ENCODE measurements around the gene SLIT3. TPM values are rescaled to one million over a fixed set of nuclear protein-coding genes. Genes with fewer than 3 reads are reported as not detected.

The SLIT3 gene
- total RNA-seq, 1 experiment from 2014 or later: 0.92 TPM

DNA sequence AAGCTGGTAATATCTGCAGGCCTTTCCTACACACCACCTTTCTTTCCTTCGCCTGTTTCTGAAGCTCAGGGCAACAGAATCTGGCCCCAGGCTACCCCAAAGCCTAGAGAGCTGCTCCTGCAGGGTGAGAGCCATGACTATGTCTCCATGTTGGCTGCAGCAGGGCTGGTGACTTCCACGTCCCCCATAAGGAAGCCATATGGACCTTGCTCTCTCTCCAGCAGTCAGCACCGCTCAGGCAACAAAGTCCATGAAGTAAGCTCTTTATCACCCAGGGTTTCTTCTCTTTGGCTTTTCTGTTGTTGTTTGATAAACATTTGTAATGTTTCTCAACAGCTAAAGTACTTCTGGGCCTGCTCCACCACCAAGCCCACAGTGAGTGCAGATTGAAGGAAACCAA is 125.2 kb downstream of the SLIT3 start:
- Histone ChIP-seq H3K9ac (ENCODE audit: extremely low read depth, insufficient read length, low read length) (no peak overlapping the region), H4K20me1 (ENCODE audit: control insufficient read depth, insufficient read depth, insufficient read length) (no peaks in the 10 kb centered on the region), H3K79me1 (ENCODE audit: insufficient read depth, low read depth, low read length, poor library complexity, severe bottlenecking) (no peaks in the 10 kb centered on the region), H3K18ac (ENCODE audit: insufficient read length, low read depth, low read length) (no peak overlapping the region), H4K91ac (ENCODE audit: insufficient read length, low read depth, low read length) (no peak overlapping the region), H2BK20ac (ENCODE audit: low read depth, low read length, poor library complexity, severe bottlenecking) (no peak overlapping the region), H3K23ac (ENCODE audit: insufficient read length, low read depth, low read length) (no peak overlapping the region), H3K79me2 (ENCODE audit: insufficient read depth, low read length) (no peaks in the 10 kb centered on the region), H2BK12ac (ENCODE audit: insufficient read length, low read depth, low read length) (no peak overlapping the region), H4K8ac (replicated peaks; ENCODE audit: insufficient read length, low read depth, low read length) (no peak overlapping the region), H4K5ac (ENCODE audit: insufficient read length, low read depth, low read length) (no peak overlapping the region), H2BK120ac (ENCODE audit: low read depth, low read length, poor library complexity, severe bottlenecking) (no peak overlapping the region), H2BK5ac (ENCODE audit: insufficient read length, low read length) (no peak overlapping the region), H3T11ph (ENCODE audit: low read length) (no peak overlapping the region), H2BK15ac (ENCODE audit: low read depth, low read length) (no peak overlapping the region), H2AFZ (ENCODE audit: low read length) (no peak overlapping the region), H3K27me3 (ENCODE audit: insufficient read depth, low read length) (no peaks in the 10 kb centered on the region), H3K23me2 (ENCODE audit: insufficient read length, low read depth, low read length, poor library complexity, severe bottlenecking) (no peaks in the 10 kb centered on the region), H3K4me2 (ENCODE audit: insufficient read depth, insufficient read length, low read length) (no peak overlapping the region), H3K56ac (ENCODE audit: insufficient read length, low read depth, low read length) (no peak overlapping the region), H3K14ac (ENCODE audit: insufficient read depth, low read length) (no peak overlapping the region), H3K27ac (ENCODE audit: insufficient read length, low read depth, low read length) (no peak overlapping the region), H2AK5ac (ENCODE audit: insufficient read length, low read length) (no peak overlapping the region), H3K4me1 (ENCODE audit: insufficient read depth, low read length) (peaks cover 5% of the 10 kb centered on the region; the same call in 1 of the 2 replicates), H3K4ac (ENCODE audit: low read depth, low read length) (no peak overlapping the region), H3K9me3 (ENCODE audit: control insufficient read depth, low read depth, low read length) (no peaks in the 10 kb centered on the region)
- no peaks in the 10 kb centered on the region for H3K36me3 Mint-ChIP-seq (ENCODE audit: insufficient read depth in 1 of 3, low read depth in 3 of 3)
- WGBS (ENCODE audit: extremely low coverage, insufficient read length, low lambda C conversion rate): no CpG with 5 or more reads among the region's 3 CpGs
- TF ChIP-seq, protein P1, sequence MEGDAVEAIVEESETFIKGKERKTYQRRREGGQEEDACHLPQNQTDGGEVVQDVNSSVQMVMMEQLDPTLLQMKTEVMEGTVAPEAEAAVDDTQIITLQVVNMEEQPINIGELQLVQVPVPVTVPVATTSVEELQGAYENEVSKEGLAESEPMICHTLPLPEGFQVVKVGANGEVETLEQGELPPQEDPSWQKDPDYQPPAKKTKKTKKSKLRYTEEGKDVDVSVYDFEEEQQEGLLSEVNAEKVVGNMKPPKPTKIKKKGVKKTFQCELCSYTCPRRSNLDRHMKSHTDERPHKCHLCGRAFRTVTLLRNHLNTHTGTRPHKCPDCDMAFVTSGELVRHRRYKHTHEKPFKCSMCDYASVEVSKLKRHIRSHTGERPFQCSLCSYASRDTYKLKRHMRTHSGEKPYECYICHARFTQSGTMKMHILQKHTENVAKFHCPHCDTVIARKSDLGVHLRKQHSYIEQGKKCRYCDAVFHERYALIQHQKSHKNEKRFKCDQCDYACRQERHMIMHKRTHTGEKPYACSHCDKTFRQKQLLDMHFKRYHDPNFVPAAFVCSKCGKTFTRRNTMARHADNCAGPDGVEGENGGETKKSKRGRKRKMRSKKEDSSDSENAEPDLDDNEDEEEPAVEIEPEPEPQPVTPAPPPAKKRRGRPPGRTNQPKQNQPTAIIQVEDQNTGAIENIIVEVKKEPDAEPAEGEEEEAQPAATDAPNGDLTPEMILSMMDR (conservative IDR thresholded peaks at IDR 0.05): no peak
- peaks cover 2% of the 10 kb centered on the region; the same call in 1 of the 2 replicates for H3K27me3 Mint-ChIP-seq (ENCODE audit: low read depth)
- no peak for DNase-seq
- H3K27ac Mint-ChIP-seq: no peak overlapping the region
- peaks cover 22 to 23% of the 10 kb centered on the region in 2 experiments for H3K4me1 Mint-ChIP-seq
- H3K9me3 Mint-ChIP-seq: no peaks in the 10 kb centered on the region; a peak in 1 of 5 replicates
- no peak overlapping the region for H3K4me3 Mint-ChIP-seq
